BLaER1 (cell line): ENCODE measurements around the gene MTHFD1L.
A peak's percentile ranks its signal among the peaks of the same experiment; 100 is the strongest.

Experiments used
- H3K27ac ChIP-seq: shearing (Covaris generic); formaldehyde crosslinking; 2 replicates; pipeline ENCODE4 v1.8.1; 2022
- H3K27me3 ChIP-seq: shearing (Covaris generic); formaldehyde crosslinking; 2 replicates; pipeline ENCODE4 v1.8.1; 2022
- H3K36me3 ChIP-seq: shearing (Covaris generic); formaldehyde crosslinking; 2 replicates; pipeline ENCODE4 v1.8.1; 2022
- H3K4me1 ChIP-seq: shearing (Covaris generic); formaldehyde crosslinking; 2 replicates; pipeline ENCODE4 v1.8.1; 2022
- H3K4me2 ChIP-seq: shearing (Covaris generic); formaldehyde crosslinking; 2 replicates; pipeline ENCODE4 v1.8.1; 2022
- H3K4me3 ChIP-seq: shearing (Covaris generic); formaldehyde crosslinking; 2 replicates; pipeline ENCODE4 v1.8.1; 2022
- H3K9ac ChIP-seq: shearing (Covaris generic); formaldehyde crosslinking; 2 replicates; pipeline ENCODE4 v1.8.1; 2022
- H3K9me3 ChIP-seq: shearing (Covaris generic); formaldehyde crosslinking; 2 replicates; pipeline ENCODE4 v1.8.1; 2022
- H4K20me1 ChIP-seq: shearing (Covaris generic); formaldehyde crosslinking; 2 replicates; pipeline ENCODE4 v1.8.1; 2022
- Cebpa-rat ChIP-seq: shearing (Covaris generic); IDR thresholded peaks from 2 replicates; pipeline ENCODE4 v1.8.1; 2022

Gene MTHFD1L

DNA sequence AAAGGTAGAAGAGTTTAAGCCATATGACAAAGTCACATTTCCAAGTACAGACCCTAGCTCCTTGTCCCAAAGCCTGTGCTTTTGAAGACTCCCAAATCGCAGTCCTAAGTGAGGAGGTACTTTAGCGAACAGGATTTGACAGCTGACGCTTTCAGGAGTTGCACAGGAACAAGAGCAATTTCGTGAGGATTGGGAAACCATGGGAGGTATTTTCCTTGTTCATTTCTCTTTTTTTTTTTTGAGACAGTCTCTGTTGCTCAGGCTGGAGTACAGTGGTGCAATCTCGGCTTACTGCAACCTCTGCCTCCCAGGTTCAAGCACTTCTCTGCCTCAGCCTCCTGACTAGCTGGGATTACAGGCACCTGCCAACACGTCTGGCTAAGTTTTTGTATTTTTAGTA, 150.6 kb downstream of the MTHFD1L start:
- Histone ChIP-seq H3K4me1 (peaks cover 7% of the 10 kb centered on the region; the same call in 1 of the 2 replicates), H3K4me2 (no peak overlapping the region), H3K27me3 (no peaks in the 10 kb centered on the region), H3K4me3 (no peak overlapping the region), H3K9ac (no peak overlapping the region), H4K20me1 (peaks cover 13% of the 10 kb centered on the region), H3K9me3 (no peaks in the 10 kb centered on the region), H3K36me3 (peaks cover 88% of the 10 kb centered on the region), H3K27ac (no peak overlapping the region)
- TF ChIP-seq Cebpa-rat = no peak

DNA sequence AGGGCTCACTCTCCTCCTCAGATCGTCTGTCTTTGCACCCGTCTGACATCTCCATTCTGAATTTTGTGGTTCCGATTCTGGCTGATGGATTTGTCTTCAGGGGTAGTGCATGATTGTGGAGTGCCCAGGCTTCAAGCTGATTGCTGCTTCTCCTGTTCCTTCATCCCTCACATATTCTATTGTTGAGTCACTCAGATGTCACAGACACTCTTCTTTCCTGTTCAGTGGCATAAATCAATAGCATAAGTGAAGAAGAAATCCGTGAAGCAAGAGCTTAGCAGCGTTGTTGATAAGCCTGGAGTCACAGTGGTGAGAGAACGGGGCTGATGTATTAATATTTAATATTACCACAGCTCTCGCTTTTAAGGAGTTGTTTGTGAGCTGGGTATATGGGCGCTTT, 152.5 kb downstream of the MTHFD1L start:
- Histone ChIP-seq H3K4me3 (no peak overlapping the region), H3K9ac (no peak overlapping the region), H3K36me3 (peaks cover 90% of the 10 kb centered on the region), H4K20me1 (peaks cover 13% of the 10 kb centered on the region), H3K27ac (no peak overlapping the region), H3K4me1 (peaks cover 23% of the 10 kb centered on the region), H3K27me3 (no peaks in the 10 kb centered on the region), H3K4me2 (no peak overlapping the region), H3K9me3 (no peaks in the 10 kb centered on the region)
- no peak for TF ChIP-seq Cebpa-rat

DNA sequence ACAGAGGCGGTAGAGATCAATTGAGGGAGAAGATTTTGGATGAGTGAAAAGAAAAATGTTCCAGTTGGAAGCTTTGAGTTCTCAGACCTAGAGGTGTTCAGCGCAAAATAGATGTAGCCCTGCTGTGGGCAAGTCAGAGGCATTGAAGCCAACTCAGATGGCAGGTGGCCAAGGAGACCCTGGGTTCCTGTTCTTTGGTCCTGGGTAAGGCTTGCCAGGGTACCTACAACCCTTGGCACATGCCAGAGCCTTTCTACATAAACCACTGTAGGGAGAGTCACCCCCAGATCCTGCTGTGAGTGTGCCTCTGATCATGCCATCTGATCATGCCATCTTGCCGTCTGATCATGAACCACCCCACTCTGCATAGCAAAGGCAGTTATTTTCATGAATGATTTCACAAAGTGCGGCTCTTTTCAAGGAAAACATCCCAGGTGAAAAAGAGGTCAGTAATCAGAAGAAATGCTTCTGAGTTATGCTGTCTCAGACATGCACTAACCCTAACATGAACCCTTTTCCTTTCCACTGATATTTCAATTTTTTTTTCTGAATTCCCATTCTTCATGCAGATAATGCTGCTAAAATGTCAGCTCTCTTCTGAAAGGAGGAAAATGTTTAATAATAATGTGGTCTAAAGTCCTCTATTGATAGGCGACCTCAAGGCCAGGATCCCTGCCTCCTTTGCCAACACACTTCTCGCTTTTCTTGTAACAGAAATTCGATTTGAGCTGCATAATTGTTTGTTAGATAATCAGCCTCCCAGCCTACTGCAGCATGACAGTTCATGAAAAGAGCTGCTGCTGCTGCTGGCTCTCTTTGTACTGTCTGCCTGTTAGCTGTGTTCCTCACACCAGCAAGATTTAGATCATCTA, 153.6 kb downstream of the MTHFD1L start:
- Histone ChIP-seq H3K9me3 (no peaks in the 10 kb centered on the region), H3K4me3 (no peak overlapping the region), H3K4me1 (peaks cover 23% of the 10 kb centered on the region), H3K27me3 (no peaks in the 10 kb centered on the region), H3K27ac (no peak overlapping the region), H4K20me1 (peaks cover 6% of the 10 kb centered on the region), H3K9ac (no peak overlapping the region), H3K36me3 (peaks cover 92% of the 10 kb centered on the region), H3K4me2 (no peak overlapping the region)
- no peak for TF ChIP-seq Cebpa-rat

DNA sequence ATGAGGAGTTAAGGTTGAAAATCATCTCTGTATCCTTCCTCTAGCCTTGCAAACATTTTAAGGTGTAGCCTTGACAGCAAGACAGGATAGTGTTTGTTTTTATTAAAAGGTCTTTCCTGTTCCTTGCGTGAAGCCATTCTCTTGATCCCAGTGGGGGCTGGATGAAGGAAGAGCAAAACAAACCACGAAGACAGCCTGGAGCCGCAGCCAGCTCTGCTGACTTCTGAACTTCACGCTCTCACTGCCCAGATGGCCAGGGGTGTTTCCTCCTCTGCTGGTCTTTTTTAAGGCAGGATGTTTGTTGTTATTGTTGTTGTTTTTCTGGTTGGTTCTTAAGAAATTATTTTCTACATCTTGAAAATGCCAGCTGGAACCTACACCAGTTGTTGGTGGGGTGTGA, 156.4 kb downstream of the MTHFD1L start:
- Histone ChIP-seq H4K20me1 (no peaks in the 10 kb centered on the region), H3K9ac (peak overlapping the region; percentile 43; the same call in 1 of the 2 replicates), H3K4me1 (peaks cover 17% of the 10 kb centered on the region), H3K9me3 (no peaks in the 10 kb centered on the region), H3K4me2 (peak overlapping the region; percentile 67), H3K36me3 (peaks cover 91% of the 10 kb centered on the region), H3K27ac (no peak overlapping the region), H3K4me3 (no peak overlapping the region), H3K27me3 (no peaks in the 10 kb centered on the region)
- no peak for TF ChIP-seq Cebpa-rat

DNA sequence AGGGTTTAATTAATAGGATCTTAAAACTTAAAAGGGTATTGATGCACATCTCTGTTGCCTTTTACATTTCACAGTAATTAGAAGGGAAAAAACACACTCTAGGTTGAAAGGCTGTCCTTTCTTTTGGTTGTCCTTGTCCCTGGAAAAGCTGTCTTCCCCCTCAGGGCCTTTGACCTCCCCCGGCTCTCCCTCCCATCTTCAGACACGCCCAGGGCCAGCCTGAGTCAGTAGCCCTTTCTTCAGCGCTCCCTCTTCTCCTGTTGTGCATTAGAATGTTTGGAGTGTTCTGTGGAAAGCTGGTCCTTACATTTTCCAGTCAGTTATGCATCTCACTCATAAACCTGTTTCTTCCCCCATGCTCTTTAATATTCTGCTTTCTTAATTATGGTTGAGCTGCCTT, 157.0 kb downstream of the MTHFD1L start:
- Histone ChIP-seq H3K27me3 (no peaks in the 10 kb centered on the region), H3K36me3 (peaks cover 88% of the 10 kb centered on the region), H3K4me1 (peaks cover 23% of the 10 kb centered on the region), H3K9me3 (peaks cover 1% of the 10 kb centered on the region; the same call in 1 of the 2 replicates), H3K4me2 (peak overlapping the region; percentile 67; the same call in 1 of the 2 replicates), H3K9ac (no peak overlapping the region), H3K27ac (no peak overlapping the region), H4K20me1 (no peaks in the 10 kb centered on the region), H3K4me3 (no peak overlapping the region)
- TF ChIP-seq Cebpa-rat = no peak

DNA sequence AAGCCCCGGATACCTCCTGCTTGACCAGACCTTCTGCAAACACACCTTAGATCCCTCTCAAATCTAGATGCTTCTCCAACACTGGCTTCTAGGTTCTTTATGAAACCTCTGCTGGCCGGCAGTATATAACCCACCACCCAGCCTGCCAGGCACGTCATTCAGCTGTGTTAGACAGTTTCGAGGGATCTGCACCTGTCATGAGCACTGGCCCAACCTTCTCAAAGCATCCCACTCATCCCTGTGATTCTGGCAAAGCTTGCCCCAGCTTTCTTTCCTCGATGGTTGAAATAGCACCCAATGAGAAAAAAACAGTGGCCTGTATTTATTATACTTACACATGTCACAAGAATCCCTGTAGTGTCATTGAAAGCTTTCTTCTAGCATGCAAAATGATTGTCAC, 157.8 kb downstream of the MTHFD1L start:
- H3K27ac ChIP-seq = no peak overlapping the region
- peaks cover 10% of the 10 kb centered on the region for H3K9me3 ChIP-seq
- H3K4me1 ChIP-seq = peaks cover 32% of the 10 kb centered on the region
- H4K20me1 ChIP-seq = no peaks in the 10 kb centered on the region
- peaks cover 88% of the 10 kb centered on the region for H3K36me3 ChIP-seq
- no peak for TF ChIP-seq Cebpa-rat
- H3K4me2 ChIP-seq = no peak overlapping the region
- H3K27me3 ChIP-seq = no peaks in the 10 kb centered on the region
- no peak overlapping the region for H3K9ac ChIP-seq
- no peak overlapping the region for H3K4me3 ChIP-seq

DNA sequence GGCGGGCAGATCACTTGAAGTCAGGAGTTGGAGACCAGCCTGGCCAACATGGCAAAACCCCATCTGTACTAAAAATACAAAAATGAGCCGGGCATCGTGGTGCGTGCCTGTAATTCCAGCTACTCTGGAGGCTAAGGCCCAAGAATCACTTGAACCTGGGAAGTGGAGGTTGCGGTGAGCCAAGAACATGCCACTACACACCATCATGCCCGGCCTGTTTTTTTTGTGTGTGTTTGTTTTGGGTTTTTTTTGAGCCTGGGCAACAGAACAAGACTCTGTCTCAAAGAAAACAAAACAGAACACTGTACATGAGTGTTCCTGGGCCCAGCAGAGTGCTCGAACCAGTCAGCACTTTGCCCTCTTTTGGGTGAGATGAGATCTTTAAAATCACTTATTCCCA, 159.1 kb downstream of the MTHFD1L start:
- peaks cover 16% of the 10 kb centered on the region for H3K9me3 ChIP-seq
- H3K27ac ChIP-seq = no peak overlapping the region
- no peaks in the 10 kb centered on the region for H4K20me1 ChIP-seq
- no peaks in the 10 kb centered on the region for H3K27me3 ChIP-seq
- no peak for TF ChIP-seq Cebpa-rat
- H3K4me3 ChIP-seq = no peak overlapping the region
- peaks cover 32% of the 10 kb centered on the region for H3K4me1 ChIP-seq
- no peak overlapping the region for H3K4me2 ChIP-seq
- no peak overlapping the region for H3K9ac ChIP-seq
- peaks cover 84% of the 10 kb centered on the region for H3K36me3 ChIP-seq

DNA sequence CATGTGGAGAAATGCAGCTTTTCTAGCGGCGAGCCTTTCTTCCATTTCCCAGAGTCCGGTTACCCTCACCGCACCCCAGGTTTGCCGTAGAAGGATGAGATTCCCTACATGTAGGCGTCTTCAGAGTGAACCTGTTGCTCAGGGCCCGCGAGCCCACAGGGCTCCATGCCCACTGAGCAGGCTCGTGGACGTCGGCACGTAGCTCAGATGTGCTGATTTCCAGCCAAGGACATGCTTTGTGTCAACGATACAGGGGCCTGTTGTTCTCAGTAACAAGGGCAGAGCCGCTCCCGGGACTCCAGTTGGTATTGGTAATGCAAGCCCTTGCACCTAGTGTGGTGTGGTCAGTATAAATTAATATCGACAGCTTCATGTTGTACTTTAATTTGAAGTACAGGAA, 159.6 kb downstream of the MTHFD1L start:
- Histone ChIP-seq H3K9ac (no peak overlapping the region), H3K36me3 (peaks cover 81% of the 10 kb centered on the region), H3K4me1 (peaks cover 32% of the 10 kb centered on the region), H3K4me2 (no peak overlapping the region), H3K27ac (no peak overlapping the region), H3K27me3 (no peaks in the 10 kb centered on the region), H4K20me1 (no peaks in the 10 kb centered on the region), H3K4me3 (no peak overlapping the region), H3K9me3 (peaks cover 16% of the 10 kb centered on the region)
- TF ChIP-seq Cebpa-rat = no peak

DNA sequence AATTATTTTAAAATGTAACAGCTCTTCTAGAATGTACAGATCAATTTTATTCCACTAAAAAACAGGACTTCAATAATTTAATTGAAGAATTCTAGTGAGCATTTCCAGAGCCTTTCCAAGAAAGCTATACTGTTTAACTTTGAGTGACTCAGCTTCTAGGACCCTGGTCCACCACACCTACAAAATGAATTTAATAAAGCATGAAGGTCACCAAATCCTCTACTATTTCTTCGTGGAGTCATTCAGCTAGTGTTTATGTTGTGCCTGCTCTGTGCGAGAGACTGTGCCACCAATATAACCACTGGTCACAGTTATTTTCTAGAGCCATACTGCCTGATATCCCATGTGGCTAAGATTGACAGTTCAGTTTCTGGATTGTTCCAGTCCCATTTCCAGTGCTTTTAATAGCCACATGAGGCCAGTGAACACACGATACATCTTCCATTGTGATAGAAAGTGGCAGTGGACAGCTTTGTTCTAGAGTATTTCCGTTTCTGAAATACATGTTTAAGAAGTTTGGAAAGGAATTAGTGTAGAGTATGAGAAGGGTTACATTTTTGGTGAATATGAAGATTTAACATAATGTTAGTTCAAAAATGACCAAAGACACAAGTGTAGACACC, 160.7 kb downstream of the MTHFD1L start:
- no peaks in the 10 kb centered on the region for H3K27me3 ChIP-seq
- H3K4me2 ChIP-seq = no peak overlapping the region
- peaks cover 16% of the 10 kb centered on the region for H3K9me3 ChIP-seq
- no peak overlapping the region for H3K27ac ChIP-seq
- TF ChIP-seq Cebpa-rat = no peak
- H3K4me3 ChIP-seq = no peak overlapping the region
- no peaks in the 10 kb centered on the region for H4K20me1 ChIP-seq
- peaks cover 31% of the 10 kb centered on the region for H3K4me1 ChIP-seq
- H3K36me3 ChIP-seq = peaks cover 78% of the 10 kb centered on the region
- H3K9ac ChIP-seq = no peak overlapping the region

DNA sequence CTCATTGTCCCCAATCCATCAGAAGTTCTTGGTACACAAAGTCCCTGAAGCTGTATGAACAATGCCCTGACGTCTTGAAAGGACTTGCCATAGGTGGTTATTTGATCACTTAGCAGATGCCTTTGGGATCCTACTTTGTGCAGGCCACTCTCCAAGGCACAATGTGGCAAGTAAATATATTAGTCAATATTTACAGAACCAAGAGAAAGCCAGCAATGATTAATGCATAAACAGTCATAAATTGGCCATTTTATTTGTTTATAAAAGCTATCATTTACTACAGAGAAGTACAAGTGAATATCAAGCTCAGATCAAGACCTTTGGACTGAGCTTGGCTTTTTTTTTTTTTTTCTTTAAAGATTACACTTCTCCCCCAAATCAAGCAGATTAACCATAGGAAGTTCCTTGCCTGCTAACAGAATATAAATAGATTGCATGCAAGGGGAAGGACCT, 161.8 kb downstream of the MTHFD1L start:
- Histone ChIP-seq H3K4me1 (peaks cover 19% of the 10 kb centered on the region), H3K9me3 (peaks cover 16% of the 10 kb centered on the region), H4K20me1 (no peaks in the 10 kb centered on the region), H3K27ac (no peak overlapping the region), H3K36me3 (peaks cover 71% of the 10 kb centered on the region), H3K9ac (no peak overlapping the region), H3K4me3 (no peak overlapping the region), H3K27me3 (no peaks in the 10 kb centered on the region), H3K4me2 (peak overlapping the region; percentile 31)
- TF ChIP-seq Cebpa-rat = no peak
